Measurements from ENCODE around the gene RTKN2.

RTKN2 gene

DNA sequence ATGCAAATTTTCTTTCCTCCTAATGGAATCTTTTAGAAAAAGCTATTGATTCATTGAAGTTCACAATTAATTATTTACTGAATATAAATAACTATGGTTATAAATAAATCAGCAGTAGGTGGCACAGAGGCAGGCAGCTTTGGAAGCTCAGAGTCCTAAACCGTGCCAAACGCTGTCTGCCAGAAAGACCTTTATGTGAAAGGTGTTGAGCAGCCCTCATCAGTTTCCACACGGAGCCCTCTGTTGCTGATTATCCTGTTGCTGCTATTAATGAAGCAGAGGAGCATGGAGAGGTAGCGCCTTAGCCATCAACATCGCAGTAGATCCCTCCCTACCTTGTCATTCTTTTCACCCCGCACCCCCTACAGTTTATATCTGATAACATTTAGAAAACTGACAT is 51.0 kb downstream of the RTKN2 start:
- no peak for DNase-seq

DNA sequence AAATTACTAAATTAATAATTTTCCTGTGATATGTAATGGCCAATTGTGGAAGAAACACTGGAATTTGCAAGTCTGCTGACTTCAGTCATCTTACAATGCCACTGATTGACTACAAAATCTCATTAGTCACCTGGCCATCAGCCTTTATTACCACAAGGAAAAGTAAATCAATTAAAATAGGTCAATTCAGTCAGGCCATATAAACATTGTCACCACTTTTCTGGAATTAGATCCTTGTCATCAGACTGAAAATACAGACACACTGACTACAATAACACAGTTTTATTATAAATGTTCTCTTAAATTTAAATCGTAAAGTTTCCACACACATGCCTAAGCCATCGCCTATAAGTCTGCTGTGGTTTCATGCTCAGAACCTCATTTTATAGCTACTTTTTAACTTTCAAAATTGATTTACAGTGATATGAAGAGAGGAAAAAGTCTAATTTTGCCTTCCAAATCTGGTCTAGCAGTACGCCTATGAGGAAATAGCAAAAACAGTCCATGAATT is 54.2 kb downstream of the RTKN2 start:
- DNase-seq = no peak

DNA sequence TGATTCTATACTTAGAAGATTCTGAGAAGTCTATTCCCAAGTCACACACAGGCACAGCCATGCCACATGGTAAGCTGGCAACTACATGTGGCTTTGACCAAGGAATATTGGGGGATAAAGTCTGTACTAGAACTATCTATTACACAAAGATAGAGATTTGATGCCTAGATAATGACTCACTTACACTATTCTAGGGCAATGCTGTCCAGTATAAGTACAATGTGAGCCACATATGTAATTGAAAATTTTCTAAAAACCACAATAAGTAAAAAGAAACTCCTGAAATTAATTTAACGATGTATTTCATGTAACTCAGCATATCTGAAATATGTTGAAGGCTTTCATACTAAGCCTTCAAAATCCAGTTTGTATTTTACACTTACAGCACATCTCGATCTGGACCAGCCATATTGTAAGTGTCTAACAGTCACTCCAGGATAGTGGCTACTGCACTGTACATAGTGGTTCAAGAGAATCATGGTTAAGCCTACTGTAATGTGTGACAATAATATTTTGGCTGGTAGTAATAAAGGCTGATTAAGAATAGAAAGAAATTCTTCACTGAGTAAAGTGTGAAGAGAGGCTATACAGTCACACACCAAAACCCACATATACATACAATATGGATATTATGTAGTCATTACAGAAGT is 62.8 kb downstream of the RTKN2 start:
- DNase-seq = no peak

DNA sequence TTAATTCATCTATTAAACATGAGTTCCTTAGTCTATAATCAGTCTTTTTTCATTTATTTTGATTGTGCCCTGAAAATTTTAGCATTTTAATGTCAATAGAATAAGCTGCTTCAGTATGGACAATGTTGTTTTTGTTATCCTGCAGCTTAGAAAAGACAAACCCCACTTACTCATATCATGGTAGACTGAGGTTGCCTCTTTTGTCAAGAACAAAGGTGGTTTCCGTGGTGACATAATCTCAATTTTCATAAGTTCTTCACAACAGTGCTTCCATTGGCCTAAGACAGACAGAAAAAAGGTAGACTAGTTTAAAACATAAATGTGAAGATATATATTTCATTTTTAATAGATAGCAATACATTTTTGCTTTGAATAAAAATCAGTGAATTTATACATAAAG is 69.1 kb downstream of the RTKN2 start:
- peak; percentile 67 for DNase-seq

DNA sequence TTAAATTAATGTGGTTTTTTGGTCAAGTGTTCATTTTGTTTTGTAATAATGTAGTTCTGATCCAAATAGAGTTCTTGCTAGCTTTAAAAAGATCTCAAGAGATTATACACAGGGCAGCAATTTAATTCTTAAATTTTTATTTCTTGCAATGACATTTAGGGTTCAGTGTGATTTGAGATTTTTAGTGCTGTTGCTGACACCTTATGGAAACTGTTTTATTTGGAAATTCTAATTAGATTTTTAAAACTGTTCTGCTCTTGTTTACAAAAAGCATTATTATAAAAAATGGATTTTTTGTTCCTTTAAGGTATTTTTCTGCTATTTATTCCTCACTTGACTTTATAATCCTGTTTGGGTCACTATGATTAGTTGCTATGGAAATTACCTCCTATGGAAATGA is 72.1 kb downstream of the RTKN2 start:
- no peak for DNase-seq

DNA sequence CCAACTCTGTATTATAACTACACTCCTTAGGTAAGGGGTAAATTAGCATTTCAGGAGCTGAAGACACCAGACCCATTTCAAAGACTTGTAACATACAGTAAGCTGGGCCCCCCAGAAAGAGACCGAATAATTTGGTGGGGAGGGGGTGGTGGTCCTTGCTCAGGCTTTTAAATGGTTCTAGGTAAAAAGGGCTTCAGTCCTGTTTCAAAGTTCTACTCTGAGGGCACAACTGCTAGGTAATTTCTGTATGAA is 73.0 kb downstream of the RTKN2 start:
- no peak for DNase-seq

DNA sequence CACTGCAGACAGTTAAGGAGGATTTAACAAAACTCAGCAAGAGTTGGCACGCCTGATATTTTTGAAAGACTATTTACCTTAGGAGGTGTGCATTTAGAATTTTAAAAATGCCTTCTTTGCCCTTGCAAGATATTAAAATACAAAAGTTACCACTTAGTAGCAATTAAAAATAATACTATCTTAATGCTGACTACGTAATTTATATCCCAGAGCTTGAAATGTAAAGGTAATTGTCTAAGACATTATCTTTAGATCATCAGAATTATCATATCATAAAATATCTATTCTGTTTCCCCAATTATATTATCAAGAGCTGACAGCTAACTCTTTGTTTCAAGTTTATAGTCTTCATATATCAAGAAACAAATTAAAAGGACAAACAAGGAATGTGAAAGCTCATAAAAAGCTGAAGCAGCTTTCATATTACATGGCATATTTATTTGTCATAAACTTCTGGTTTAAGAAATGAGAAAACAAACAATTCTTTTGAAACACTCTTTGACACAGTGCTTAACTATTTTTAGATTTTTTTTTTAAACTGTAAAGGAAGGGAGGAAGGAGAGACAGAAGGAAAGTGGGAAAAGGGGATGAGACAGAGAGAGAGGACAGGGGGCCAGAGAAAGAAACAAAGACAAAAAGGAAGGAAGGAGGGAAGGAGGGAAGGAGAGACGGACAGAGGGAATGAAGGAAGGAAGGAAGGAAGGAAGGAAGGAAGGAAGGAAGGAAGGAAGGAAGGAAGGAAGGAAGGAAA is 73.5 kb downstream of the RTKN2 start:
- no peak for DNase-seq

DNA sequence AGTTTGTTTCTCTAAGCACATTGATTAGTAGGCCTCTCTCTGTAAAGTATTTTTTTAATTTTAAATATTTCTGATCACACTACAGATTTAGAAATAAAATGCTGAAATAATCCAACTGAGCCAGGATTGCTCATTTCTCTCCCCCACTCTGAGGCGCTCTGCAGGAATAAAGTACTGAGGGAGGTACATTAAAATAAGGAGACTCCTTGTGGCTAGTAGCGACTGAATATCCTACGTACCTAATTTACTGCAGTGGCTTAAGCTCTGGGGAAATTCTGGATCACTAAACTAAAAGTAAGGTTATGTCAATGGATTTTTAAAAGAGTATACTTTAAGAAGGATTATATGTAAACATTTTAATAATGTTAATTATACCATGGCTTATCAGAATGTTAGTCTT is 75.2 kb downstream of the RTKN2 start:
- no peak for DNase-seq

DNA sequence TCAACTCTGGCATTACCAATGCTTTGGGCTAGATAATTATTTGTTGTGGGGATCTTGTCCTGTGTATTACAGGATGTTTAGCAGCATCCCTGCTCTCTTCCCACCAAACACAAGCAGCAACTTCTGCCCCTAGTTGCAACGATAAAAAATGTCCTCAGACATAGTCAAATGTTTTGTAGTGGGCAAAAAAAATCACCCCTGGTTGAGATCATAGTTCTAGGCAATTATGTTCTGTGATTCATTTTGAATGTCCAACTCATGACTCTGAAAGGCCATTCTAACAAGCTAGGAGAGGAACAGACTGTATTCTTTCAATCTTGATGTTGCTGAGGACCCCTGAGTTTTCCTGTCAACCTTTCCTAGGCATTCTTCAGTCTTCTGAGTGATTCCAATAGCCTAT is 79.5 kb downstream of the RTKN2 start:
- no peak for DNase-seq

DNA sequence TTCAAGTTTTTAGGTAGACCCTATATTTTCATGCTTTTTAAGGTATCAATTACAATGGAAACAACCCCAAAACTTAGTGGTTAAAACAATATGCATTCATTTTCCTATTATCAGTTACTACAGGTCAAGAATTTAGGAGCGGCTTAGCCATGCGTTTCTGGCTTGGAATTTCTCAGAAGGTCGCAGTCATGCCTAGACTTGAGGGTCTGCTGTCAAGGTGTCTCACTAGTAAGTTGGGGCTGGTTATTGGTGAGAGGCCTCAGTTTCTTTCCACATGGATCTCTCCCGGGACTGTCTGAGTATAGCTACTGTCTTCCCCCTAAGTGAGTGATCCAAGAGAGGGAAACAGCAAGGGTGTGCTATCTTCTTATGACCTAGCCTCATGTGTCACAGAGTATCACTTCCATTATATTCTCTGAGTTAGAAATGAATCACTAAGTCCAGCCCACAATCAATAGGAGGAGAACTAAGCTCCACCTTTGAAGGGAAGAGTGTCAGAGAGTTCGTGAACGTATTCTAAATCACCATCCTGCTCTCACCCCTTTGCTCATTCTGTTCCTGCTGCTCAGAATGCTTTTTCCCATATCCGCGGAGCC is 80.5 kb downstream of the RTKN2 start:
- DNase-seq = no peak

DNA sequence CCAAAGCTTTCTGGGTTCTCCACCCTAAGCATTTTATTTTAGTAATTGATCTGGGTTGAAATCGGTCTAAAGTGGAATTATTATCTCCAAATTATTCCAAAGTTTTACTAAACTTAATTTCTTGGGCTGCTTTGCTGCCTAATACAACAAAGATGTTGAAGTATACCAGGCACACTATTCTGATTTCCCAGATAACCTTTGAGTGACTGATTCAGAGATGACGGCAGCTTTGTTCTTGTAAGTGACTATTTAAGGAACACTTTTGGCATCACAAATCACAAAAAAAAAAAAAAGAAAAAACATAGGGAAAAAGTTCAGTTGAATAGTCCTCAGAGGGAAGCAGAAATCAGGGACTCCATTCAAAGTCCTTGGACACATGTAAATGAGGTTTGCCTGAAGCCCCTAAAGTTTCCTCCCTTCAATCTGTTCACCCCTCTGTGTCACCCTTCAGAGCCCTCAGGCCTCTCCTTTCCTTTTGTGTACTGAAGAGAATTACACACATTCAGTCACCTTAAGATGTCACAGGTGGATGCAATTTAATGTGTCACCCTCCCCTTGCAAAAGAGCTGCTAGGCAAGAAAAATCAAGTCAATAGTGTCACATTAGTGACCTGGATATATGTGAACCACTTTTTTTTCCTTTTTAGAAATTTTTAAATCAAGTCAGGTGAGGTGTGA is 81.5 kb downstream of the RTKN2 start:
- no peak for DNase-seq

DNA sequence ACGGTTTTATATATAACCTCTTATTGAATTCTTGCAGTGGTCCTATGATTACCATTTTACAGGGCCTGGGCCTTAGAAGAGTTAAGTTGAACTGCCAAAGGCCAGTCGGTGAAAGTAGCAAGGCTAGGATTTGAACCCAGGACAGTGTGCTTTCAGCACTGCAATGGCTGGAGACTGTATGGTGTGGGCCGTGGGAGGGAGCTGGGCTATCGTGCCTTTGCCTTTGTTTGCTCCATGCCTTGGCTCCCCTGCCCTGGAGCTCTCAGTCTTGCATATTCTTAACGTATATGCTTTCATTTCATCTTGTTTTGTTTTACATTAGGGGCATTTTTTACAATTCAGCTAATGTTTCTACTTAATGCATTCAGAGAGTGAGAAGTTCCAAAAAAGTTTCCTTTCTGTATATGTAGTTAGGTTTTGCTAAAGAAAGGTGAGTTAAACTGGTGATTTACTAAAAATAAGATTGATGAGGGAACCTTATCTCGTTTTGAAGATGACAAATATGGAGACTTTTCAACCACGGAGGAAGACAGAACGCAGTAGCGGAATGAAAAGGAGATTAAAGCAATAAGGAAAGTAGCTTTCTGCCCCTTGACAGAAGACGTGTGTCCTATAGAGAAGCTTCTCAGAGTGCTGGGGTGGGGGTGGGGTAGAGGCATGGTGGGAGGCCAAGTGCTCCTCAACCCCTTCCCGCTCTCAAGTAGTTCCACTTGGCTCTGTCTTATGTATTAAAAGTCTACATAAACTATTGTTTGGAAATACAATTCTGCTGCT is 82.5 kb downstream of the RTKN2 start:
- no peak for DNase-seq

DNA sequence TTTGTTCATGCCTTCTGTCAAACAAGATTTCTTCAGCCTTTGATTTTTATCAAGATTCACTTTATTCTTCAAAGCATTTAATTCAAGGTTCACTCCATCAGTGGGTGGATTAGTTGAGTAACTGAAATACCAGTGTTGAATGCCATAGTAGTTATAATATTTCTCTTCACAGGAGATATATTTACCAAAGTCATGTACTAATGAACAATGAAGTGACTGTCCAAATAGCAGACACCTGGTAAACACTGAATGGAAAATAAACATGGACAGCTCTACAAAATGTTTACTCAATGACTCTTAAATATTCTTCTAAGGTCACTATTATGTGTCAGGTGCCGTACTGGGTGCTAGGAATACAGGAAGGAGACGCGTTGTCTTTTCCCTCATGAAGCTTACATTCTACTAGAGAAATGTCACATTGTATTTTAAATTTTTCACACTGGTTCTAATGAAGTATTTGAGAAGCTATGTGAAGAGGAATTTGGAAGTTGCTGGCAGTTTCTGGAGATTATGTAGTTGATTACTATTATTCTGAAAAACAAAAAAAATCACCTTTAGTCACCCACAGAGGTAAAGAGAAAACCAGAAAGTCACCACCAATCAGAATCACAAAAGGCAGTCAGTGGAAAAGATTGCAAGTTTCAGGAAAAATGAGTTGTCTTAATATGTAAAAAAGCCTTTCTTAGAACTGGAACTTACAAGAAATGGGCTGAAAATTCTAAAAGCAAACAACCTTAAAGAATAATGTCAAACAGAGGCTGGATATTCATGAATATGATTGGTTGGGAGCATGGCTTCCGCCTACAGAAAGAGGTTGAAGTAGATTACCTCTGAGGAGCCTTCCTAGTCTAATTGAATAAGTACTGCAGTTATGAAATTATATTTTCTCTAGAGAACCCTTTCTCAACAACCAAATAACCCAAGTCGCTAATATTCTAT is 84.5 kb downstream of the RTKN2 start:
- DNase-seq = peak; percentile 29

DNA sequence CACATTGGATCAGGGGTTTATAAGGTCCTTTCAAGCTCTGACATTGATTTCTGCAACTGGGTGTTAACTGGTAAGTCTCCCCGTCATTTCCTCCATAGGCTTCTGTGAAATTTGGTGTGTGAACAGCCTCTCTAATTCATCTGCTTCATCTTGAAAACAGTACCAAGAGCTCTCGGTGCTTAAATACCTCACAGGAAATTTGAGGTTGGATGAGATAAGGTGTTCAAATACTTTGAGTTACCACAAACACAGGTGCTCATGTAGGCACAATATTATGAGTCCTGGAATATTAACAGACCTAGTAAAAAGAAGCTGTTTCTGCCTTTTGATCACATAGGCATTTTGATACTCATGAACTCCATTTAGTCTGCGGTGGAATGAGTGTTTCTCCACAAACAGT is 85.2 kb downstream of the RTKN2 start:
- DNase-seq = peak; percentile 92

DNA sequence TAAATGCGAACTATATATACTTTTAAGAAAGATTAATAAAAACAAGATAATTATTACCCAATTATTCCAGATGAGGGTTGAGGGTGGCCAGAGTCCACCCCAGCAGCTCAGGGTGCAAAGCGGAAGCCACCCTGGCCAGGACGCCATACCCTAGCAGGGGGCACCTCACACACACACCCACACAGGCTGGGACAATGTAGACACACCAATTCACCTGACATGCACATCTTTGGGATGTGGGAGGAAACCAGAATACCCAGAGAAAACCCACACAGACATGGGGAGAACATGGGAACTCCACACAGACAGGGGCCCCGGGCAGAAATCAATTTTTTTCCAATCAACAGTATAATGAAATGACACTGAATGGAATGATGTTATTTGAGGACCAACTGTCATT is 86.0 kb downstream of the RTKN2 start:
- DNase-seq = no peak

DNA sequence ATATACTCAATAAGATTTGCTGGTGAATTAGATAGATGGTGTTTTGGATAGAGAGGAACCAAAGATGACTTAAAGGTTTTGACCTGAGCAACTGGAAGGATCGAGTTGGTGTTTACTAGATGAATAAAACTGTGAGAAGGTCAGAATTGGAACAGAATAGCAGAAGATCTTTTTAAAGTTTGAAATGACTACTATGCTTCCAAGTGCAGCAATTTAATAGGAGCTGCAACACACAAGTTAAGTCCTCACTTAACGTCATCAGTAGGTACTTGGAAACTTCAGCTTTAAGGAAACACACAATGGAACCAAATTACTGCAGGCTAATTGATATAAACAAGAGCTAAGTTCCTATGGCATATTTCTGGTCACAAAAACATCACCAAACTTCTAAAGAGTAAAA is 86.5 kb downstream of the RTKN2 start:
- DNase-seq = no peak

DNA sequence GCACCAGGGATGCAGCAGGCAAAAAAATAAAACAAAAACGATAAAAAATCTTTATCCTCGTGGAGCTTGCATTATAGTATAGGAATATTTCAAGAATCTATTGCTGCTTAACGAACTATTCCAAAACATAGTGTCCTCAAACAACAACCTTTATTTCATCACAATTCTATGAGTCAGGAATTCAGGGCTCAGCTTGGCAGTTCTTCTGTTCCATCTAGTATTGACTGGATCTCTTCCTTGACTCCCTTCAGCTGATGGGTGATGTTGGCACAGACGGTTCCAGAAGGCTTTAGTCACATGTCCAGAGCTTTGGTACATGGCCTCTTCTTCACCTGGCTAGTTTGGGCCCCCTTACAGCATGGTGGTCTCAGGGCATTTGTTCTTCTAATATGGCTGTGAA is 88.0 kb downstream of the RTKN2 start:
- DNase-seq = no peak

DNA sequence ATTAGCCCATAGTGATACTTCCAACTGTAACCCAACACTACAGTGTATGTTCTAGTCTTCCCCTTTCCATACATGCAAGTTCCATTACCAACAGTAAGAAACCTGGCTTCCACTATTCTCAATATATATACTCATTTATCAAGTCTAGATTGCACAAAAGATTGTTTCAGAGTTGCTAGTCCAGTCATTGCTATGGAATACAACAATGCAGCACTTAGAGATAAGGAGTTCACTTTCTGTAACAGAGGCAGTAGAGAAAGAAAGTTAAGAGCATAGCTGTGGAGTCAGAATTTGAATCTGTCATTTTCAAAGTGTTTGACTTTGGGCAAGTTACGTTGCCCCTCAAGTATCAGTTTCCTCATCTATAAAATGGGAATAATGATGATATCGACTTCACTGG is 90.1 kb downstream of the RTKN2 start:
- no peak for DNase-seq

DNA sequence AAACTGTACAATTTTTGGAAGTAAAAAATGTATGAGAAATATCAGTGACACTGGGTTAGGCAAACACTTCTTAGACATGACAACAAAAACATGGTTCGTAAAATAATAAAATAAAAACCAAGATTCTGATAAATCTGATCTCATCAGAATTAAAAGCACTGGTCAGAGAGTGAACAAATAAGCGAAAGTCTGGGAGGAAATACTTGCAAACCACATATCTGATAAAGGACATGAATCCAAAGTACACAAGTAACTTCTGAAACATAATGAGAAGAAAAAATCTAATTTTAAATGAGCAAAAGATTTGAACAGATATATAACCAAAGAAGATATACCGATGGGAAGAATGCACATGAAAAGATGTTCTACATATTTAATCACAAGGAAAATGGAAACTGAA is 91.5 kb downstream of the RTKN2 start:
- DNase-seq = no peak

DNA sequence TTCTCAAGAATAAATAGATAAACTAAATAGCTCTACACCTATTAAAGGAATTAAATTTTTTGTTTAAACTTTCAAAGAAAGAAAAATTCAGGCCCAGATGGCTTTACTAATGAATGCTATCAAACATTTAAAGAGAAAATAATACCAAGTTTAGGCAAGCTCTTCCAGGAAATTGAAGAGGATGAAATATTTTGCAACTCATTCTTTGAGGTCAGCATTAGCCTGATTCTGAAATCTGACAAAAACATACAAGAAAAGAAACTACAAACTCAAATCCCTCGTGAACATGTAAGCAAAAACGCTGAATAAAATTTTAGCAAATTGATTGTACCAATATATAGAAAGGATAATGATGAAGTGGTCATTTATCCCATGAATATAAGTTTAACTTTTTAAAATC is 93.4 kb downstream of the RTKN2 start:
- DNase-seq = no peak

DNA sequence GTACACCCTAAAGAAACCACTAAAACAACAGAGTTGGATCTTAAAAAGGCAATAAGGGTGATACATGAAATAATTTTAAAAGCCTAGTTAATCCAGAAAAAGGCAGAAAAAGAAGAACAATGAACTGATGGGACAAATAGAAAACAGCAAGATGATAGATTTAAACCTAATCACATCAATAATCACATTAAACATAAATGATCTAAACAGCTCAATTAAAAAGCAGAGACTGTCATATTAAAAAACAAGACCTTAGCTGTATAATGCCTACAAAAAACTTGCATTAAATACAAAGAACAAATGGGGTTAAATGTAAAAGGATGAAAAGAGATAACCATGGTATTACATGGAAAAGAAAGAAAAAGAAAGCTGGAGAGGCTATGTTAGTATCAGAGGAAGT is 96.2 kb downstream of the RTKN2 start:
- DNase-seq = no peak

DNA sequence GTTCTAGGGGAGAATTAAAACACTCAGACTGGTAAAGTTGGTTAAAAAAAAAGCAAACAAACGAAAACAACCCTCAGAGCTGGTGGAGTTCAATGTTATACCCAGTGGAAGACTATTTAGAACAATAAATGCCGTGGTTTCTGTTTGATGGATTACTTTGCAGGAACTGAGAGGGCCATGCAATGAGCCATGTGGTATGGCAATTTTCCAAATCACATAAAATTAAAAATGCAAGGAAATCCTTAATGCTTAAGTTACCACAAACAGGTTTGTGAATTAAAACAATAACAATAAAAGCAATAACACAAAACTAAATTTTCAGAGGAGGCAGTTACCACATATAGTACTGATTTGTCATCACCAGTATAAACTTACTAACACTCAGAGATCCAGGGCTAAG is 96.9 kb downstream of the RTKN2 start:
- no peak for DNase-seq

All from CD4-positive, alpha-beta T cell treated with Interleukin-4 for 4 hours (primary cell).